Stimulated activated CD8-positive, alpha-beta memory T cell treated with anti-CD3 and anti-CD28 coated beads, Interleukin-15, amount 100 ng/mL, for 24 hours (primary cell): ENCODE measurements around the gene PNPLA1.

Experiments
- DNase-seq: peaks from one replicate; pipeline ENCODE4 v3.0.0-alpha.2; 2020; ENCODE audit warnings: low read depth

PNPLA1 gene

DNA sequence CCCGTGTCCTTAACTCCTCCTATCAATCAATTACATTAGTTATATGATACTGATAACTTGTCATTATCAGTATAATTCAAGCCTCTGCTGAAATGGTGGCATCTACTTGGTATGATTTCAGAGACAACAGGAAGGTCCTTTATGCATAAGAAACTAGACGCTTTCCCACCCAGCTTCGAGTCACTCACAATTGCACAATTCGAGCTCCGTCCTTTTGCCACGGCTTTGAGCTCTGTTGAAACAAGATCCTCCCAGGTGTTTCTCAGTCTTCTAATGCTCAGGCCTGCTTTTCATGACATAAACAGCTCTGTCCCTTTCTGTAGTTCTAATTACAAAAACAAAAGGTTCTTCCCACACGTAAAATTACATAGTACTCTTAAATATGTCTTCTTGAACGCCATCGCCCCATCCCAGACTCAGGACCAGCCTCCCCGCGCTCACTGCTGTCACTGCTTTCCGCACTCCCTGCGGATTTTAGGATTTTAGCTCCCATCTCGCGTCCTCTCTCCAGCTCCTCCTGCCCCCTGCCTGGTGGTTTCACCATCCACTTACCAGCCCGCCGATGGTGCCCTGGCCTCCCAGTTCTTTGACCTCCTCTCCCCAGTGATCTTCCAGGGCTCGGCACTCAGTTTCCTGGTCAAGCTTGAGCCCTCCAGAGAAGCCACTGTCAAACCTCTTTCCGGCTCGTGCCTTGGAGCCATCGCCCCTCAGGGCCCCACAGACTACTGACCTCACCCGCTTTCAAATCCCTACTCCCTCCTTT, 23.2 kb upstream of the PNPLA1 start:
- no peak for DNase-seq

DNA sequence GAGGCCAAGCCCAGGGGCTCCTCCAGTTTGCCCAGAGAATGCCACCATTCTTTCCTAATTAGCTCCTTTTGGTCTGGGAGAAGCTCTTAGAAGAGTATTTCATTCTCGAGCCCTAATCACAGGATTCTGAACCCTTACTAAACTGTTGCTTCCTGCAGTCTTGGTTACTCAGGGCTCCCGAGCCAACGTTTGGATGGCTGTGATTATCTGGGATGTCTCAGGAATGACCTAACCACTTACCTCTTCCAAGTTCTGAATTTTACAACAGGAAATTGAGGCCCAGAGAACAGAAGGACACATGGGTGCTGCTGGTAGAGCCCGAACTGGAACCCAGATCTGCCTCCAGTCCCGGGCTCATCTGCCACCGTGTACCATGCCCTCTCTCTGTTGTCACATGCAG, 22.2 kb upstream of the PNPLA1 start:
- no peak for DNase-seq

DNA sequence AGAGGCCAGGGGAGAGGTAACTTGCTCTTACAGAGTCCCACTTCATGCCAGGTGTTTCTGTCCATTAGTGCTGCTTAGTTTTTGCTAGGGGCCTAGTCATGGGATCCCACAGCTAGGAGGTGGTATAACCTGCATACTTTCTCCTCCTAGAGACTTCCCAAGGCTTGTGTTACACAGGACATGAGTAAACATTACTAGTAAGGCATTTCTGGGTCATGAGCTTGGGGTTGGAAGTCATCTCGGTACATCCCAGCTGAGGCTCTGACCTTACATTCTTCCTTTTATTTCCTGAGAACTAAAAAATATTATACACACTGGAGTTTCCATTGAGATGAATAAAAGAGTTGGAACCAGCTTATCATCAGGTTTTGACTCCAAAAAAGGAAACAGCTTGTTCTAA, 20.9 kb upstream of the PNPLA1 start:
- DNase-seq, result no peak

DNA sequence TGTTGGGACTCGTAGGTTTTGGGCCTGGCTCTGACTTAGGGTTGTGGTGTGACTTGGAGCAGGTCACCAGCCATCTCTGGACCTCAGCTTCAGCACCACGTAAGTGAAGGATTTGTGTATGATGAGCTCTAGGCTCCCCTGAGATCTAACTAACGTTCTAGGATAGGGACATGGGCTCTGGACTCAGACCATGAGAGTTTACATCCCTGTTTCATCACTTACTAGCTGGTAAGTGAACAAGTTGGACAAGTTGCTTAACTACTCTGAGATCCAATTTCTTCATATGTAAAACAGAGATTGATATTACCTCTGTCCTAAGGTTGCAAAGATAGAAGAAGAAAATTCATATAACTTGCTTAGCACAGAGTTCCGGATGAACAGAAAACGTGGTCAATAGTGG, 20.3 kb upstream of the PNPLA1 start:
- no peak for DNase-seq

DNA sequence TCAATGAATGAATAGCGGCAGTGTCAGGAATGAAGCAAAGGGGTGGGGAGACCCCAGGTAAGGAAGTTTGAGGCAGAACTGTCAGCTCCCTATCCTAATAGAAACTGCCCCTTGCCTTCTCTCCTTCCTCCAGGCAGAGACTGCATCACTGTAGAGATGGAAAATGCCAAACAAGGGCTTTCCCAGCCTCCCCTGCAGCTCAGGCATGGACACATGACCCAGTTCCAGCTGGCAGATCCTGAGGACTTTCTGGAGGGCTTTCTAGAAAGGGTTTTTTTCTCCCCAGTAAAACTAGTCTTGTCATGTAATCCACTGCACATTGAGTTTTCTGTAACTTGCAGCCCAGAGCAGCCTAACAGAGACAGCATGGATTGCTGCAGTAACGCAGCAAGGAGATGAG, 17.9 kb upstream of the PNPLA1 start:
- no peak for DNase-seq

DNA sequence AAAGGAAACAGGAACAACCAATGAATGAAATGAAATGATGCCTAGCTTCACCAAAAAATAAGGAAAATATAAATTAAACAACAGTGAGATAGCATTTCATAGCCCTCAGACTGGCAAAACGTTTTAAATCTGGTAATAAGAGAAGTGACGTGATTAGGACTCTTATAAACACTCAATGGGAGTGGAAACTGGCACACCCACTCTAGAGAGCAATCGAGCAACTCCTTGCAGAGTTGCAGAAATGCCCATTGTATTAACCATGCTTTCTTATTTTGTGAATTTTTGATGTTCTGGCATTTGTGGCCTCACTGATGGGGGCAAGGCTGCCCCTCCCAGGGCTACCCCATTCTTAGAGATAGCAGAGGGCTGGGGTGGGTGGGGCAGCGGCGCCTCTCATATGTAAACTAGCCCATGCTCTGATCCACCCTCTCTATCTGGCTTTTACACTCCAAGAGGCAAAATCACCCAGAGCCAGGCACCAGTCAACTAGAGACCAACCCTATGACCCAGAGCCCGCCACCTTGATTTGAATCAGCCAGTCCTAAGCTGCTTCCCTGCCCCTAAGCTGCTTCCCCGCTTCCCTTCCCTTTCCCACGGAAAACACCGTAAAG, 6.4 kb upstream of the PNPLA1 start:
- DNase-seq, result no peak

DNA sequence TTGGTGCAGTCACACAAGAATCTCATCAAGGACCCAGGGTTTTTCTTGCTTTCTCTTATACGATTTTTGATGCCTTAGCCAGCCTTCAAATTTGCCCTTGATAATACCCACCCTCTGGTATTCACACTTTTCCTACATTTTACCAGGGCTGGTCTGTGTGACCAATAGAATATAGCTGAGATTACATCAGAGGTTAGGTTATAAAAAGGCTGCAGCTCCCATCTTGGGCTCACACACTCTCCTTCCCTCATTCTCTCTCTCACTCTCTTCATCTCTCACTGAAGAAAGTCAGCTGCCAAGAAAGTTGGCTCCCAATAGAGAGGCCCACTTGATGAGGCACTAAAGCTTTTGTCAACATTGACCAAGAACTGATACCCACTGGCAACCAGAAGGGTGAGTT, 4.1 kb upstream of the PNPLA1 start:
- DNase-seq, result no peak

DNA sequence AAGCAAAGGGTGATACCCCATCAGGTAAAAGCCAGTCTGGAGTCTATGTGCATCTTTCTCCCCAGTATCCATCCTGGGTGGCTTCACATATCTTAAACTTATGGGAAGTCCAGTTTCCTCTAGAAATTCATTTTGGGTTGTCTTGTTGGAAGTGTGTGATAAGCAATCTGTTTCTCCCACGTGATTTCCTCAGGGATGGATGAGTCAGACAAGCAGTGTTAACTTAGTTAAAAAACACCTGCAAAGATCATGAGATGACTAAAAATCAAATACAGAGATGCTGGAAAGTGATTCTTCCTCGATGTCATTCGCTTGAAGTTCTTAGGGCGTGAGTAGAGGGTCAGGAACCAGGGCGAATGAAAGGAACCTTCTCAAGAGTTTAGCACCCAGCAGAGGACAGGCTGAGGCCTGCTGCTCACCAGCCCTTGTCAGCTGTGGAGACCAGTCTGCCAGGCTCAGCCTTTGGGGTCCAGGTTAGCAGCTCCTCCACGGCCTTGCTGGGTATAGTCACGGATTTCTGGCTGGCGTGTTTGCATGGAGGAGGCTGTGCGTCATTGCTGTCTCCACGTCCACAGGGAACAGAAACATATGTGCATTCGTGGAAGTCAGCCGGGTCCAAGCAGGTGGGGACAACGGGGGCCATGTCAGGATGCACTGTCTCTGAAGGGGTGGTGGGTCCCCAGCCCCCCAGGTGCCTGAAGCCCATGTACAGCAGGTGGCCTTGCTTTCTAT, 2.8 kb upstream of the PNPLA1 start:
- no peak for DNase-seq

DNA sequence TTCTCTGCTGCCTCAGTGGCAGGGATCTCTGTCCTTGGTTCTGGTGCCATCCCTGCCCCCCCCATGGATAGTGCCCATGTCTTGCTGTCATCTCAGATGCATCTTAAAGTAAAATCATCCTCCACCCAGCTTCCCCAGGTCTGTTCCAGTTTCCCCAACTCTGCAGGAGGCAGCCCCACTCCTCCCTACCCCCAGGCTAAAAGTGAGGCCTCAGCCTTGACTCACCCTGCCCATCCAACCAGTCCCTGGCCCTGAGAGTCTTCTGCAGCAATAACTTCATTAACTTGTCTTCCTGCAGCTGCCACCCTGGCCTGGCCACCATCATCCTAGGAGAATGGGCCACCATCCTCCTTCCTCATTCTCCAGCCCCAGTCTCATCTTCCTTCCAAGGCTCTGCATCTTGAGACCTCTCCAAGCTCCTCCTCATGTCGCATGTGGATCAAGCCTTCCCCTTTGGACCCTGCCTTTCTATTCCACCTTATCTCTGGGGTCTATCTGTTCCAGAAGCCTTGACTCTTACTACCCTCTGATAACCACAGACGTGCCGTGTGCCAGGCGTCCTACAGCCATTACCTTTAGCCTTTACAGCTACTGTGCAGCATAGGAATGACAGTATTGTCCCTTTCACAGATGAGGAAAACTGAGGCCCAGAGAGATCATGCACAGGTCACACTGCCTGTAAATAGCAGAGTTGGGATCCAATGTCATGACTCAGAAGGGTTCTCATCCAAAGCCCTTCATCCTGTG, 2.0 kb upstream of the PNPLA1 start:
- DNase-seq, result no peak

DNA sequence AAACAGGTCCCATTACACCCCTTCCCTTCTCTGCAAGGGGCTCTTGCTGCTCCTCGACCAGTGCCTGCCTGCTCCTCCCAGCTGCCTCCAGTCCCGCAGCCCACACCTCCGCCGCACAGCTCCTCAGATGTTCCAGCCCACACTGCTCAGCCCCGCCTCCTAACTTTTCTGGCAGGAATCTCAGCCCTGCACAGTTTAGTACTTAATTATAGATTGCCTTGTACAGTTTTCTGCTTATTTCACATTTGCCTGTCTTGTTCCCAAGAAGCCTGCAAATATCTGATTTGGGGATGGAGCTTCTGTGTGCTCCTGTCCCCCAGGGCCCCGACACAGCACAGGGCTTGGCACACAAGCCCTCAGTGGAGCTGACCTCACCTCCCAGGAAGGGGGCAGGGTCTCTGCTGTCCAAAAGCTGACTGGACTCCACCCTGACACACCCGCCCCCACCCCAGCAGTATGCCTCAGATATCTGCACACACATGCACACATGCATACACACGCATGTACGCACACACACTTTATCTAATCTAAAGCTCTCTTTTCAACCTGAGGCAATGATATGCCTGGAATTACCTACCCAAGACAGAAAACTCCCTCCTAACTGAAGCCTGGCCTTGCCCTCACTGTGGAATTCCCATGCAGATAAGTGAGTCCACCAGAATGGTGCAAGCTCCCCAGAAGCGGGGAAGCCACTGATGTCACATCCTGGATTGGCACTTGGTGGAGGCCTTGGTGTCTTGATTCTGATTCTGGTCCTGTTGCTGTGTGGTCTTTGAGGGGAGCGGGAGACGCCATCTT, 1.2 kb upstream of the PNPLA1 start:
- no peak for DNase-seq

DNA sequence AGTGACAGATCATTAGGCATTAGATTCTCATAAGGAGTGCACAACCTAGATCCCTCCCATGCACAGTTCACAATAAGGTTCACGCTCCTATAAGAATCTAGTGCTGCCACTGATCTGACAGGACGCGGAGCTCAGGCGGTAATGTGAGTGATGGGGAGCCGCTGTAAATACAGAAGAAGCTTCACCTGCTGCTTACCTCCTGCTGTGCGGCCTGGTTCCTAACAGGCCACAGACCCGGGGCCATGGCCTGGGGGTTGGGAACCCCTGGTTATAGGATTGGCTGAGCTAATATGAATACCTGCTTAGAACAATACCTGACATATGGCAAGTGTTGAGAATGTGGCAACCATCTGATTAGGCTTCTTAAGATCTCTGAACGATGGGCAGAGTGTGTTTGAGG, 2.4 kb downstream of the PNPLA1 start:
- no peak for DNase-seq

DNA sequence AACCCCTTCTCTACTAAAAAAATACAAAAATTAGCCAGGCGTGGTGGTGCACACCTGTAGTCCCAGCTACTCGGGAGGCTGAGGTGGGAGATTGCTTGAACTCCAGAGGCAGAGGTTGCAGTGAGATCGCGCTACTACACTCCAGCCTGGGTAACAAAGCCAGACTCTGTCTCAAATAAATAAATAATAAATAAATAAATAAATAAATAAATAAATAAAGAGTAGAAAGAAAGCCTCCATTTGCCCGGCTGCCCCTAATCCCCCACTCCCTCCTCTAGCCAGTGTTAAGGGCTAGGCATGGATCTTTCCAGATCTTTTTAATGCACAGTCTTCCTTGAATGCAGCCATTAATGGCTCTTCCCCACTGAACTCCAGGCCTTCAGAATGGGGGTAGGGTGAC, 3.2 kb downstream of the PNPLA1 start:
- DNase-seq, result no peak

DNA sequence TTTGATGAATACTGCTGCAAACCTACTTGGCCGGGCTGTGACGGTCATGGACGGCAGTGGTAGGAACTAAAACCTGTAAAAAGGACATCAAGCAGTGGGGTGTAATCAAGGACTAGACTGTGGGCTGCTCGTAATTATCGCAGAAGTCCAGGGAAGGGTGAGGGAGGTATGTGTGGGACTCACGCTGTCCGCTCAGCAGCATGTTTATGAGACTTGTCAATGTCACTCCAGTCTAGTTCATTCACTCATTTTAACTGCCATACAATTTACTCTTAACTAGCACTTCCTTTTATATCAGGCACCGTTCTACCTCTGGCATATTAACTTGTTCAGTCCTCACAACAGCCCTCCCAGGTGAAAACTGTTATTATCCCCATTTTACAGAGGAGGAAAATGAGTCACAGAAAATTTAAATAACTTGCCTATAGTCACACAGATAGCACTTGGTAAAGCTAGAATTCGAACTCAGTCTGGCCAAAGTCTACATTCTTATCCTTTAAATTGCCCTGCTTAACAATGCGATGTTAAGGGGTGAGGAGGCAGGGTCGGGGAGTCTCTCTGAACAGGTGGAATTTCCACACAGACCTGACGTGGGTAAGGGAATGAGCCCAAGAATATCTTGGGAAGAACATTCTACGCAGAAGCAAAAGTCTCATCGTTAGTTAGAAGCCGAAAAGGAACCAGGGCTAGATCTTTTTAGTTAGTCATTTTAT, 4.1 kb downstream of the PNPLA1 start:
- DNase-seq, result no peak

DNA sequence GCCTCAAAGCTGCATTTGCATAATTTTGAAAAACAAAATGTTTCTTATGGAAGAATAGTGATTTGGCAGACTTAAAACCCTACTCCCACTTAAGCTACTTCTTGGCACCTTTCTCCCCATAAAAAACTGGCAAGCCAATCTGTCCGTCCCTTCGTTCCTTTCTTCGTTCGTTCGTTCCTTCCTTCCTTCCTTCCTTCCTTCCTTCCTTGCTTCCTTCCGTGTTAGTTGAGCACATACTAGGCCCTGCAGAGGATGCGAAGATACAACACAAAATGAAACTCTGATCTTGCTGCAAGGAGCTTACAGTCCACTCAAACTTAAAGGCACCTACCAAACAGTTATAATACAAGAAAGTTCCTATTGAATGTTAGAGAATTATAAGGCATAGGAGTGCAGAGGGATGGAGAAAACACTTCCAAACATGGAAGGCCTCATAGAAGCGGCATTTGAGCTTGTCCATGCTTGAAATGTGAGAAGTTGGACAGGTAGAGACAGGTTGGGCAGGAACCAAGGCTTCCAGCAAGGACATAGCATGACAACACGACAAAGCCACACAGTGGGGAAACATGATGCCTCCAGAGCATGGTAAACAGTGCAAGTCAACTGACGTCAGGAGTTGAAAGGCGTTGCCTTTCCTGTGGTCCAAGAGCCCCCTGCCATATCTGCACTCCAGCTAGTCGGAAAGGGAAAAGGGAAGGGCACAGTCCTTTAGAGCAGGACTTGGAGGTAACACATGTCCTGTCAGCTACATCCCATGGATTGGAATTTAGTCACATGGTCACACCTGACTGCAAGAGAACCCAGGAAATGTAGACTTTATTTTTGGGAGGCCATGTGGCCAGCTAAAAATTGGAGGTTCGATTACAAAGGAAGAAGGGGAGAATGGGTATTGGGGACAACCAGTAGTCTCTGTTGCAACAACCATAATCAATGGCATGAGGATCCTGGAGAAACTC, 7.0 kb downstream of the PNPLA1 start:
- no peak for DNase-seq

DNA sequence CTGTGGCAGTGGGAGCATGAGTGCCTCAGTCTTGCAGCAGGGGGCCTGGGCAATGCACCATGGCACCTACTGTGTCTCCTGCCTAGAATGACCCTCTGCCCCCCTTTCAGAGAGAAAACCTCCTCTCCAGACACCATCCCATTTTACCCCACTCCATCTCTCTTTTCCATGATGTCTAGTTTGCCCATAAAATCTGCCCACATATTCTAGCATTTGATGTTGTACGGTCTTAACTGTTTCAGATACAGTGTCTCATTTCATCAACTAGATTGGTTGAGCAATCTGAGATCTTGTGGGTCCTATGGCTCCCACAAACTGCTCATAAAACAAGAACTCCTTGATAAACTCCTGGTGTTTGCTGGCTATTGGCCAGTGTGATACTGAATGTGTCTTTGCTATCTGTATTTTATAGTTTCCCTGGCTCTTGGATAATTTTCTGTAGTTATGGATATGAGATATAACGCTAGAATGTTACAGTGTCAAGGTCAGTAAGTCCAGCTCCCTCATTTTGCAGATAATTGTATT, 8.1 kb downstream of the PNPLA1 start:
- no peak for DNase-seq

DNA sequence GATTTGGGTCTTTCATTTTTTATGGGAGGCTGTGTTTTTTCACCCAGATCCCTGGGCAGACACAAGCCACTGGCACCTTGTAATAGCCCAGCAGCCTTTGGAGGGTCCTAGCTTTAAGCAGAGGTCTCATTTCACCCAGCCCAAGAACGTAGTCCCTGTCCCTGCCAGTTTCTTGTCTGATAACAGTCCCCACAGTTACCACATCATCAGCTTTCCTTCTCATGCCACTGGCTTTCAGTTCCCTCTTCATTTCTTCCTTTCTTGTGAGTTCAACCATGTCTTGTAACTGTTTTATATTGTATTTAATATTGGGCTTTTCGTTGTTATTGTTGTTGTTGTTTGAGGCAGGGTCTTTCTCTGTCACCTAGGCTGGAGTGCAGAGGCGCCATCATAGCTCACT, 10.6 kb downstream of the PNPLA1 start:
- no peak for DNase-seq

DNA sequence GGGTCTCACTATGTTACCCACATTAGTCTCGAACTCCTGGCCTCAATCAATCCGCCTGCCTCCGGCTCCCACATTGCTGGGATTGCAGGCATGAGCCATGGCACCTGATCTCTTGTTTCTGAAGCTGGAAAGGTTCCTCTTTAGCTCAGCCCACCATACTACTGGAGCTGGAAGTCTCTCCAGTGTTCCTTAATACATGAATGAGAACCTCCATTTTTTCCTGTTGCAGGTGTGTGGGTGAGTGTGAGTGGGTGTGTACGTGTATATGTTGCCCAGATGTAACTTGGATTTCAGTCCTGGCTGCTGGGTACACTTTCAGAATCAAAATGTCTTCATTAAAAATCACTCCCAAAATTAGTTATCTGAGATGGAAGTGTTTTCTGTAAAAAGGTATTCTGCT, 11.1 kb downstream of the PNPLA1 start:
- no peak for DNase-seq

DNA sequence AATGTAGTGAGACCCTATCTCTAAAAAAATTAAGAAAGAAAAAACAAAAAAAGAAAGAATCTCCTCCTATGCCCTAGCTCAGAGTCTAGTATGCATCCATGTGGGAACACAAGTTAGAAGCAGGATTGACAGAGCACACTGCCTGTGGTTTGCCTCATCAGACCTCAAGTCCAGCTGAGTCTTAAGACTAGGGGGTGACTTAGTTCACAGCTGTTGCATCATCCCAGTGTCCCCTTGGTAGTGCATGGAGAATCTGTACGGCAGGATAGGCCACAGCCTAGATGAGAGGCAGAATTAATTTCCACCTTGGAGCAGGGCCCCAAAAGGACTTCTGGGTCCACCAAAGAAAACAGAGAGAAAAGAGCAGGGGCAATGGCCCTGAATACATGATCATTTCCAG, 13.7 kb downstream of the PNPLA1 start:
- no peak for DNase-seq

DNA sequence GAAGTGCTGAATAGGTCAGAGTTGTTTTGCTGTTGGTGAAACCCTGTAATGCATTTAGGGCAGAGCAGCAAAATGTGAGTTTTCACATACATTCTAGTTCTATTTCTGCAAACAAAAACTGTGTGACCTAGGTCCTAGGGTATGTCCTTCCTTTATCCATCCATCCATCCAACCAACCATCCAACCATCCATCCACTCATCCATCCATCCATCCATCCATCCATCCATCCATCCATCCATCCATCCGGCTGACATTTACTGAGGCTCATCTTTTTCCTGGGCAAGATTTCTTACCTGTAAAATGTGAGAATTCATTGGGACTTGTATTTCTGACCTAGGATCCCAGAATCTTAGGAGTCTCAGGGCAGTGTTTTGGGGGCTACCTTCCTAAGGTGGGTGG, 14.5 kb downstream of the PNPLA1 start:
- DNase-seq, result no peak

DNA sequence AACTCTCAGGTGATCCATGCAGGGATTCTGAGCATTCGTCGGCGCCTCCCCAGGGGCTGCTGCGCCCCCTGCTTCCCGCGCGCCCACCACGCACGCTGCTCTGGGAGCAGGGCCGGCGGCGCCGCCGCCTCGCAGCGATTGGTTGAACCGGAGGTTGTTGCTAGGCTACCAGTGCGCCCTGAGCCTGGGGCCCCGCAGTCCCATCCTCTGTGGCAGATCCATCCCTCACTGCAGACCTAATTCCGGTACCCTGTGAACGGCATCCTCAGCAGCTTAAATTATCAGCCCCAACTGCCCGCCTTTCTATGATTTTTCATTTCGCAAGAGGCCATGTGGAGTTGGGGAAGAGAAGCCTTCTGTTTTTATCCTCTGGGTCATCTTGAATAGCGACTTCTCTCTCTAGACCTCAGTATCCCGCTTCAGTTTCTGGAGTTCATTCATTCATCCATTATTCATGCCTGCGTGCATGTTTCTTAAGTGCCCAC, 15.4 kb downstream of the PNPLA1 start:
- no peak for DNase-seq
